ENCODE measurements around the gene ADARB2.

Gene ADARB2

GRCh38 chr10:1130995-1131790 lies 606.1 kb downstream of the ADARB2 start:
- no peak for DNase-seq

DNA sequence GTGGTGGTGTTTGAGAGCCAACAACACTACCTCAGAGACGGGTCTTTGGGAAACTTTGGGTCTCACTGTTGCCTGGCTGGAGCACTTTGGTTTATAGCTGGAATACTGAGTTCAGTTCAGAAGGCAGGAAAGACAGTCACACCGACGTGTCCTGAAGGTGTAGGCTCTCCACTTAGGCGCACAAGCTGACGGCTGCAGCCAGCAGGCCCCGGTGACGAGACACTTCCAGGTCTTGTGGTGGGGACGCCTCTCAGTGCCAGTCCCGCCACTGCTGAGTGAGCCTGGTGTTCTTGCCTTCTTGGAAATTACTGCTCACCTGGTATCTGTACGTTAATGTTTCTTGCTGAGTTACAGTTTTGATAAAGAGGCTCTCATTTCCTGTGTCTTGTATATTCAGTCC lies 607.1 kb downstream of the ADARB2 start:
- no peak for DNase-seq

GRCh38 chr10:1128649-1129048 lies 608.7 kb downstream of the ADARB2 start:
- DNase-seq, result no peak

GRCh38 chr10:1128115-1128514 lies 609.2 kb downstream of the ADARB2 start:
- DNase-seq, result no peak

DNA sequence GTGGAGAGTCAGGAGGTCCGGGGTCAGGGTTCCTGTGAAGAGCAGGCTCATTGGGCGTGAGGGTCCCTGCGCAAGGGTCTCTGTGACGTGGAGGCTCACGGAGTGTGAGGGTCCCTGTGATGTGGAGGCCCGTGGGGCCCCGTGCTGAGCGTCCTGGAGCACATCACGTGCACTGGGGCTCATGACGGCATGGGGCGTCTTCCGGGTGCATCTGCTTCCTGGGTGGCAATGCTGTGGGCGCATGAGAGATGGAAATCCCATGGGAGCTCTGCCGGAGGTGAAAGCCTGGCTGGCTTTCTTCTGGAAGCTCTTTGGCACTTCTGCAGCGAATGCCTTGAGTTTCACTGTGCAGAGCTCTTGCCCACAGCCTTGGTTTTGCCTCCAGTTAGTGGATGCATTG lies 609.7 kb downstream of the ADARB2 start:
- DNase-seq, result no peak

Measured in activated CD4-positive, alpha-beta T cell treated with anti-CD3 and anti-CD28 coated beads for 48 hours (primary cell).